ENCODE results near the gene SYTL4. TPM values are rescaled to one million over a fixed set of nuclear protein-coding genes. Genes with fewer than 3 reads are reported as not detected.

SYTL4 gene
- total and polyA plus RNA-seq, 12 donors, result 3.4 to 12.3 (median 5.4) TPM

DNA sequence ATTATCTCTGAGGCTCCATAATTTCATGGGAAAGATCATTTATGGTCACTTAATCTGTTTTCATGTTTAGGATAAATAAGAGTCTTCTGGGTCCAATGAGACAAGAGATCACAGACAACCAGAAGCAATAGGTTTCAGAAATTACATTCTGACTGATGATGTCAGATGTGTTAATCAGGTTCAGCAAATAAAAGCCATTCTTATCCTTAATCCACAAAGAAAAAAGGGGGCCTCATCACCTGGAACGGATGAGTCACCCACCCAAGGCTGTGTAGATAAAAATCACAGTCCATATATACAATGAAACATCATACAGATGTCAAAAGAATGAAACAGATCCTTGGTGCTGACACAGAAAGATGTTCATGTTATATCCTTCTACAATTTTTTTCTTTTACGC is 36.6 kb downstream of the SYTL4 start:
- TF ChIP-seq, protein P1, sequence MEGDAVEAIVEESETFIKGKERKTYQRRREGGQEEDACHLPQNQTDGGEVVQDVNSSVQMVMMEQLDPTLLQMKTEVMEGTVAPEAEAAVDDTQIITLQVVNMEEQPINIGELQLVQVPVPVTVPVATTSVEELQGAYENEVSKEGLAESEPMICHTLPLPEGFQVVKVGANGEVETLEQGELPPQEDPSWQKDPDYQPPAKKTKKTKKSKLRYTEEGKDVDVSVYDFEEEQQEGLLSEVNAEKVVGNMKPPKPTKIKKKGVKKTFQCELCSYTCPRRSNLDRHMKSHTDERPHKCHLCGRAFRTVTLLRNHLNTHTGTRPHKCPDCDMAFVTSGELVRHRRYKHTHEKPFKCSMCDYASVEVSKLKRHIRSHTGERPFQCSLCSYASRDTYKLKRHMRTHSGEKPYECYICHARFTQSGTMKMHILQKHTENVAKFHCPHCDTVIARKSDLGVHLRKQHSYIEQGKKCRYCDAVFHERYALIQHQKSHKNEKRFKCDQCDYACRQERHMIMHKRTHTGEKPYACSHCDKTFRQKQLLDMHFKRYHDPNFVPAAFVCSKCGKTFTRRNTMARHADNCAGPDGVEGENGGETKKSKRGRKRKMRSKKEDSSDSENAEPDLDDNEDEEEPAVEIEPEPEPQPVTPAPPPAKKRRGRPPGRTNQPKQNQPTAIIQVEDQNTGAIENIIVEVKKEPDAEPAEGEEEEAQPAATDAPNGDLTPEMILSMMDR (IDR thresholded peaks at IDR 0.05), result no peak
- no peak for TF ChIP-seq POLR2A (IDR thresholded peaks at IDR 0.05)

DNA sequence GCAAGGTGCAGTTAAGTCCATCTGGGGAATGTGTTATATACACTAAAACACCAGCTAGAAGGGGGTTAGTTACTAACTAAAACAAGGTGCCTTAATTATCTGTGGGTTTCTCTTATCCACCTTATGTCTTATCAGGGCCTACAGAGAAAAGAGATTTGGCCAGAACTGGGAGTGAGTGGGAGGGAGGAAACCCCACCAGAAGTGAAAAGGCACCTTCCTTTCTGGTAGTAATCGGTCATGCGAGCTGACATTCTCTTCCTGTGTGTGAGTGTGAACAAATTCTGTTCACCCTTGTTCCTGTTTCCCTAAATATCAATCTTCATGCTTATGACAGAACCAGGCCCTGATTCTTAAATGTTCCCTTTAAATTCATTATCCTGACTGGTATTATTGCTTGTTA is 44.4 kb downstream of the SYTL4 start:
- H3K4me1 ChIP-seq (replicated peaks in 1 of 2), result no peaks in the 10 kb centered on the region
- WGBS, 4 donors, result 46 to 63% (median 53%) methylated on average over 2 of the region's 2 CpGs
- no peaks in the 10 kb centered on the region for H3K36me3 ChIP-seq (replicated peaks in 1 of 2)
- H3K27ac ChIP-seq, result no peak overlapping the region
- intact Hi-C loops (cut with DNase I), result loop anchor here (5.0 to 10.0 kb wide), 2 partner anchors 77 to 80 kb away; no protein-coding TSS in a partner anchor
- TF ChIP-seq, protein P1 (IDR thresholded peaks at IDR 0.05), result no peak
- TF ChIP-seq POLR2A (IDR thresholded peaks at IDR 0.05), result no peak
- peaks cover 3% of the 10 kb centered on the region for H3K27me3 ChIP-seq
- no peaks in the 10 kb centered on the region for H3K9me3 ChIP-seq (replicated peaks in 1 of 3)
- no peak overlapping the region for H3K4me3 ChIP-seq
- no peak for DNase-seq

More for the DNA sequence above, 36.6 kb downstream of the SYTL4 start:
- Histone ChIP-seq H3K27ac (no peak overlapping the region), H3K4me1 (replicated peaks in 1 of 2) (no peaks in the 10 kb centered on the region), H3K27me3 (peaks cover 23% of the 10 kb centered on the region), H3K36me3 (replicated peaks in 1 of 2) (no peaks in the 10 kb centered on the region), H3K4me3 (no peak overlapping the region), H3K9me3 (replicated peaks in 1 of 3) (no peaks in the 10 kb centered on the region)
- WGBS, 4 donors, result 61 to 69% (median 65%) methylated on average over 2 of the region's 2 CpGs
- no peak for DNase-seq
- intact Hi-C loops (cut with DNase I), result no loop called here

DNA sequence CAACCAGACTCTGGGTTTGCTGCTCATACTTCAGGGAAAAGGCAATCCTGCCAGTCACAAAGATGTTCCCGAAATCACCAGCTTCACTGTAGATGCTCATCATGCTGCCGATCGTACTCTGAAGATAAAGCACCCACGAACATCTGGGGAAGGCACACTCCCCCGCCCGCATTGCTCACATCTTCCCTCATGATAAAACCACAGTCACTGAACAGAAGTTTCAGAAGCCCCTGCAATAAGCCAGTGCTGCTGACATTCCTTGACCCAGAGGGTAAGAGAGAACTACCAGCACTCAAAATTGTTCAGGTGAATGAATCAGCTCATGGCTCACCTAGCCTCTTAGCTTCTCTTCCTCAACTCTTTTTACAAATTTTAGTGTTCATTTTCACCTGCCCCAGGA is 44.8 kb downstream of the SYTL4 start:
- Histone ChIP-seq H3K27ac (no peak overlapping the region), H3K9me3 (replicated peaks in 1 of 3) (no peaks in the 10 kb centered on the region), H3K27me3 (peaks cover under 1% of the 10 kb centered on the region), H3K4me1 (replicated peaks in 1 of 2) (no peaks in the 10 kb centered on the region), H3K4me3 (no peak overlapping the region), H3K36me3 (replicated peaks in 1 of 2) (no peaks in the 10 kb centered on the region)
- intact Hi-C loops (cut with DNase I), result loop anchor here (5.0 to 10.0 kb wide), 2 partner anchors 78 to 80 kb away; no protein-coding TSS in a partner anchor
- TF ChIP-seq, protein P1 (IDR thresholded peaks at IDR 0.05), result no peak
- no peak for TF ChIP-seq POLR2A (IDR thresholded peaks at IDR 0.05)
- no peak for DNase-seq
- WGBS, 4 donors, result 49 to 85% (median 75%) methylated on average over 3 to 6 of the region's 6 CpGs

DNA sequence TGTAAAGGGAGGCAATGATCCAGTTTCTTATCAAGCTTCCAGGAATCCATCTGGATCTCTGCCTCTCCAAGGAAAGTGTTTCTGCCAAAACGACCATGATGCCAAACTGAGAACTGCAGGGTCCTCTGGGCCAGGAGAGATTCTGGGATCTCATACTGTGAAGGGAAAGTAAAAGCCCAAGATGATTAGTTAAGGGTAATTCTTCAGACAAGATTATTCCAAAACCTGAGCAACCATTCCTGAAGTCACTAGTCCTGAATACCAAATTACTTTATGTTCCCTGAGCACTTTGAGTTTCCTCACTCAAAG is 46.0 kb downstream of the SYTL4 start:
- H3K9me3 ChIP-seq (replicated peaks in 1 of 3), result no peaks in the 10 kb centered on the region
- H3K4me1 ChIP-seq (replicated peaks in 1 of 2), result no peaks in the 10 kb centered on the region
- no peaks in the 10 kb centered on the region for H3K36me3 ChIP-seq (replicated peaks in 1 of 2)
- 0 to 11% (median 7%) methylated on average over 1 of the region's 1 CpG; no CpG with 5 or more reads in 1 of the 4 donors for WGBS, 4 donors
- H3K27ac ChIP-seq, result no peak overlapping the region
- DNase-seq, result no peak
- no peak overlapping the region for H3K4me3 ChIP-seq
- TF ChIP-seq POLR2A (IDR thresholded peaks at IDR 0.05), result no peak
- TF ChIP-seq, protein P1 (IDR thresholded peaks at IDR 0.05), result peak in 1 of 6 experiments; percentile 12
- peaks cover 3% of the 10 kb centered on the region for H3K27me3 ChIP-seq
- intact Hi-C loops (cut with DNase I), result loop anchor here (5.0 to 10.0 kb wide), 2 partner anchors 79 to 81 kb away; no protein-coding TSS in a partner anchor

All from adrenal gland (tissue), 12 donors.